ENCODE results near the gene FBLN7. TPM values are rescaled to one million over a fixed set of nuclear protein-coding genes. Genes with fewer than 3 reads are reported as not detected.
A peak's percentile ranks its signal among the peaks of the same experiment; 100 is the strongest.
"Not testable (repeated sequence)": the region's sequence is repeated elsewhere in the genome, so short reads cannot be mapped to it uniquely, and the experiment has no call there.

Gene FBLN7, protein sequence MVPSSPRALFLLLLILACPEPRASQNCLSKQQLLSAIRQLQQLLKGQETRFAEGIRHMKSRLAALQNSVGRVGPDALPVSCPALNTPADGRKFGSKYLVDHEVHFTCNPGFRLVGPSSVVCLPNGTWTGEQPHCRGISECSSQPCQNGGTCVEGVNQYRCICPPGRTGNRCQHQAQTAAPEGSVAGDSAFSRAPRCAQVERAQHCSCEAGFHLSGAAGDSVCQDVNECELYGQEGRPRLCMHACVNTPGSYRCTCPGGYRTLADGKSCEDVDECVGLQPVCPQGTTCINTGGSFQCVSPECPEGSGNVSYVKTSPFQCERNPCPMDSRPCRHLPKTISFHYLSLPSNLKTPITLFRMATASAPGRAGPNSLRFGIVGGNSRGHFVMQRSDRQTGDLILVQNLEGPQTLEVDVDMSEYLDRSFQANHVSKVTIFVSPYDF
- polyA plus RNA-seq (ENCODE audit: insufficient read depth in 1 of 5, insufficient read length in 5 of 5, low replicate concordance in 1 of 5), result 10 to 100 TPM; 10.5 to 15.2 (median 11.8) TPM
- long read RNA-seq, donor 1, partial matches to known transcripts, result 14 of 16 reads
- long read RNA-seq, donor 1, other reads (novel, unspliced or antisense), result 0 of 16 reads
- long read RNA-seq, donor 2, partial matches to known transcripts, result 0 of 2 reads
- long read RNA-seq, donor 2, other reads (novel, unspliced or antisense), result 0 of 2 reads
- long read RNA-seq, donor 3, partial matches to known transcripts, result 0 of 3 reads
- long read RNA-seq, donor 3, other reads (novel, unspliced or antisense), result 0 of 3 reads
- long read RNA-seq, donor 4, partial matches to known transcripts, result 0 of 2 reads
- long read RNA-seq, donor 4, other reads (novel, unspliced or antisense), result 0 of 2 reads
- long read RNA-seq, donor 5, partial matches to known transcripts, result 0 of 2 reads
- long read RNA-seq, donor 5, other reads (novel, unspliced or antisense), result 0 of 2 reads
- long read RNA-seq, donor 6, transcript FBLN7-202 (8 exons, 2,301 nt), result major isoform, 8 of 8 reads
- long read RNA-seq, donor 6, partial matches to known transcripts, result 0 of 8 reads
- long read RNA-seq, donor 6, other reads (novel, unspliced or antisense), result 0 of 8 reads
- long read RNA-seq, donor 7, partial matches to known transcripts, result 0 of 3 reads
- long read RNA-seq, donor 7, other reads (novel, unspliced or antisense), result 0 of 3 reads
- long read RNA-seq, donor 8, partial matches to known transcripts, result 0 of 1 reads
- long read RNA-seq, donor 8, other reads (novel, unspliced or antisense), result 0 of 1 reads

DNA sequence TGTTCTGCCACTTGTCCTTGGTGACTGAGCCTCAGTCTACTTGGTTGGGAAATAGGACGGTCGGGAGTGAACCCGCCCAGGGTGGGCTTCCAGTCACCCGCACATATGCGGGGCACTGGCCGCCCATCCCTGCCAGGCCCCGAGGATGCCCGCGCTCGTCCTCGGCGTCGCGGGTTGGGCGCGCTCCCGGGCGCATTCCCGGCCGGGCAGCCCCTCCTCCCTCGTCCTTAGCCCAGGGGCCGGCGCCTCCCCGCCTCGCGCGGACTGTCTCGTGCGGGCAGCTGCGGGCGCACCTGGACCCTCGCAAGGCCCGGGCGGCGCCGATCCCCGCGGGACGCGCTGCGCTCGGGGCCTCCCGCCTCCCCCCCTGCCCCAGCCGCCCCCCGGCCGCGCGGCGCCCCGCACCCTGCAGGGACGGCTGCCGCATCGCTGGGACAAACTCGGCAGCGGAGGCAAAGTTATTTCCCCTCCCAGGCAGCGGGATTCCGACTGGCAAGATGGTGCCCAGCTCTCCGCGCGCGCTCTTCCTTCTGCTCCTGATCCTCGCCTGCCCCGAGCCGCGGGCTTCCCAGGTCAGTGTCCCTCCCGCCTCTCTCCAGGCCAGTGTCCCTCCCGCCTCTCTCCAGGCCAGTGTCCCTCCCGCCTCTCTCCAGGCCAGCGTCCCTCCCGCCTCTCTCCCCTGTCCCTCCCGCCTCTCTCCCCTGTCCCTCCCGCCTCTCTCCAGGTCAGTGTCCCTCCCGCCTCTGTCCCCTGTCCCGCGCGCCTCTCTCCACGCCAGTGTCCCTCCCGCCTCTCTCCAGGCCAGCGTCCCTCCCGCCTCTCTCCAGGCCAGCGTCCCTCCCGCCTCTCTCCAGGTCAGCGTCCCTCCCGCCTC lies at the start of gene FBLN7:
Gene FBLN7, plus strand, starts transcription at position 227 of the 874 bp plus-strand sequence. Its CDS starts 271 bp downstream, at position 498.
- peak; percentile 12 to 25 for DNase-seq

DNA sequence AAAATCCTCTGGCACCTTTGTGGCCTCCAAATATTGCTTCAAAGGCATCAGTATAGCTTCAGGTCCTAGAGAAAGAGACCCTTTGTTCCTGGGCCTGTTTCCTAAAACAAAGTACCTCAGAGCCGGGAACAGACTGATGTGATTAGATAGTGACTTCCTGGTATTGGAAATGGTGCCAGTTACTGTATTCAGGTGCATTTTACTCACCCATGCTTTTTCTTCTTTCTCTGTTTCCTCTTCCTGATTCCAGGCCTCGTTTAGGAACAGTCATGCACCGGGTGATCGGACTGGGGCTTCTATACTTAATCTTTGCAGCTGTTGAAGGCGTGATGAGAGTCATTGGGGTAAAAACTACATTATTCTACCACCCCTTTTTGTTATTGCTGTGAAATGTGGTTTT lies 48.8 kb upstream of the FBLN7 start:
- DNase-seq, result no peak

DNA sequence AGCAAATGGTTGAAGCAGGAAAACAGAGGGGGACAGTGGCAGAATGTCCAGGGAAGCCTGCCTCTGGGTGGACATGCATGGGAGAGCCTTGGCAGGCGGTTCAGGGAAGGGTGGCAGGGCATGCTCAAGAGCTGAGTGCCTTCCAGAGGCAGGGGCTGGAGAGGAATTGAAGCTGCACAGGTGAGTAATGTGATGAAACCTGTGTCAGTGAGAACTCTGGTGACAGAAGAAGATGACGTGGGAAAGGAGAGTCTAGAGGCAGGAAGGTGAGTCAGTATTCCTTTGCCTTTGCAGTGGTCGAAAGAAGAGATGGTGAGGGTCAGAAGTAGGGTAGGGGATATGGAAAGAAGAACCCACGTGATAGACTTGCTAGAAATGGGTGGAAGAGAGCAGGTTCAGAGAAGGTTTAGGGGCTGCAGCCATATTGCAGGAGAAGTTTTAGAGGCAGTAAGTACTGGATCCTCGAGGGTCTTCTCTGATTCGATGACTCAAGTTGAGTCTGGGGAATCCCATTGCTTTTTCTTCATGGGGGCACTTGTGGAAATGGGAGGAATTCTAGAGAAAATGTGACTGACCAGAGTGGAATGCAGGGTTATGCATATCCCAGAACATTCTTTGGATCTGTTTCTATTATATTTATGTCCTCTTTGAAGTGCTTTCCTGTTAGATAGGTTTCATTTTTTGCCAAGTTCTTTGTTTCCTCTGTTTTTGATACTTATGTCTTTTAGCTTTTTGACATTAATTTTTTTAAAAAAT lies 45.7 kb upstream of the FBLN7 start:
- no peak for DNase-seq

DNA sequence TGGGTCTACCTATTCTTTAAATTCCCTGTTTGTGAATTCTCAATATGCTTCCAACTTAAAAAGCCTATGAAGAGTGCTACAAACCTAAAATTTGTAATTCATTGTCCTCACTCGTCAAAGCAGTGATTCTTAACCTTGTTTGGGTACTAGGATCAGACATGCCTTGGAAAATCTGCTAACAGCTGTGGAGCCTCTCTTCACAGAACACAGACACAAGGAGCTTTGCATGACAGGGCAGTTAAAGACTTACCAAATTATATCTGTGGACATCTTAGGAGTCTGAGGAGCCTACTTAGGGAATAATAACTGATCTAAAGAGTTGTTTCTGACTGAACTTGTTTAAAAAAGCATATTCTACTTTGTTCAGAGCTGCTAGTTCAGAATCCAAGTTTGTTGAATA lies 45.0 kb upstream of the FBLN7 start:
- DNase-seq, result no peak

DNA sequence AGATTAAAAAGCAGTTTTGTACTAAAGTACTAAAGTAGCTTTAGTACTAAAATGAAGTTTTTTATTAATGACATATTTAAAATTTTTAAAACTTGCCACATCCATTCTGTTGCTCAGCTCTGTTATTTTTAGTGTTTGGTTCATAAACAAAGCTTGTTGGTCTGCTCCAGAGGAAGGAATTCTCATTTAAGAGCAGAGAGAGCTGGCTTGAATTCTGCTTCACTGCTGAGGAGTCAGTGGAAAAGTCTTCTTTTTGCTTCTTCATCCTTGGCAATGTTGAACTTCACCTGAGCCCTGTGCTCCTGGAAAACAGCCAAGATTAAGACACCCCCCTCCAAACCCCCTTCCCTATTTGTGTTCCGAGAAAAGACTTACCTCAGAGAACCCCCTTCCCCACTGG lies 42.5 kb upstream of the FBLN7 start:
- no peak for DNase-seq

DNA sequence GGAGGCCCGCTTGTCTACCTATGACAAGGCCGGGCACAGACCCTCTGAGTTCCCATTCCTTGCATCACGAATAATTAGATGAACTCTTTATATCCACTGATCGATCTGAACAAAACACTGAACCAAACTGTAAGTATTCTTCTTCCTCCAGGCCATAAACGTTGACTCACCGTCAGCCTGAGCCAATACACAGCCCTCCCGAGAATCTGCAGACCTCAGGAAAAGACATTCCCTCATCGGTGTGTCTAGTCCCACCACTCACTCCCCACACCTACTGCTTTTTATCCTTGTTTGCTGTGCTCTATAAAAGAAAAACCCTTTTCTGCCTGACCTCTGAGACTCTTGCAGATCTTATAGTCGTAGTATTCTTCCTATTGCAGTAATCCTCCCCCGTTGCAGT lies 42.1 kb upstream of the FBLN7 start:
- no peak for DNase-seq

DNA sequence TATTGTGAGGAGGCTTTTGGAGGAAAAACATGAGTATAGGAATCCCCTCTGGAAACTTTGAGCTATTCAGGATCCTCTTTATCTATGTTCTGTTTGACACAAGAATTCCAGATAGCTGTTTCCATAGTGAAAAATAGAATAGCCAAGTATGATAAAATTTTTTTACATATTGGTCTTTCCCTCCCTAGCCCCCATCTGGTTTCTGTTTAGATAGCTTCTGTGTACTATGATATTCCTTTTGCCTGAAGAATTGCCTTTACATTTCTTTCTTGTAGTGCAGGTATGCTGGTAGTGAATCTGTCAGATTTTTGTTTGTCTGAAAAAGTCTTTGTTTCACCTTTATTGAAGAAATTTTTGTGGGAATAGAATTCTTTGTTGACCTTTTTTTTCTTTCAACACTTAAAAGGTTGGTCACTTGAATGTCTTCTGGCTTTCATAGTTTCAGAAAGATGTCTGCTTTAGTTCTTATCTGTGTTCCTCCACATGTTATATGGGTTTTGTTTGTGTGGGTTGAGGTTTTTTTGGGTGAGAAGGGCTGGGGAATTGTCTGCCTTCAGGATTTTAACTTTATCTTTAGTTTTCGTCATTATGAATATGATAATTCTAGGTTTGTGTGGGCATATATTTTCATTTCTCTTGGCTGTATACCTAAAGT lies 29.9 kb upstream of the FBLN7 start:
- DNase-seq, result no peak

DNA sequence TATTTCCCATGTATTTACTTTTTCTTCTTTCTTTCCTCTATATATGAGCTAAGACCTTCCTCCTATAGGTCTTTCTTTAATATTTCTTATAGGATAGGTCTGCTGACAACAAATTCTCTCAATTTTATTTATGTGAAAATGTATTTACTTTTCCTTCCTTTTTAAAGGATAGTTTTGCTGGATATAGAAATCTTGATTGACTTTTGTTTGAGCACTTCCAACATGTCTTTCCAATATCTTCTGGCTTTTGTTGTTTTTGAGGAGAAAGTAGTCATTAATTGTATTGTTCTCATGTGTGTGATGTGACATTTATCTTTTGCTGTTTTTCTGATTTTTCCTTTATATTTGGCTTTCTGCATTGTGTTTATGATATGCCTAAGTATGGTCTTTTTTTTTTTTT lies 28.9 kb upstream of the FBLN7 start:
- no peak for DNase-seq

DNA sequence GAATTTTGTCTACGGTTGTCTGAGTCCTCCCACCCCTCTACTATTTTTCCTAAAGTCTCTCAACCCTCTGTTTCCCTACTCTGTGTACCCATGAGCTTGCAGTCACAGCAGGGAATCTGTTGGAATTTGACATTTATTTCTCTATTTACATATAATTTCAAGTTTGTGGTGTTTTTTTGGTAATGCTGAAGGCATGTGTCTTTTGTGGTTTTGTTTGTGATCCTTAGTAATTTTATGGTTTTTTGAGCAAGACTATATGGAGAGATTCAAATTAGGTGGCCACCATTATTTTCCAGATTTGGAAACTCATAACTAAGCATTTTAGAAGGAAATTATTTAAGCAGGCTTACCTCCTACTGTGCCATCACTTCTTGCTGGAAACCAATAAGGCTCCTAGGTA lies 27.2 kb upstream of the FBLN7 start:
- DNase-seq, result no peak

DNA sequence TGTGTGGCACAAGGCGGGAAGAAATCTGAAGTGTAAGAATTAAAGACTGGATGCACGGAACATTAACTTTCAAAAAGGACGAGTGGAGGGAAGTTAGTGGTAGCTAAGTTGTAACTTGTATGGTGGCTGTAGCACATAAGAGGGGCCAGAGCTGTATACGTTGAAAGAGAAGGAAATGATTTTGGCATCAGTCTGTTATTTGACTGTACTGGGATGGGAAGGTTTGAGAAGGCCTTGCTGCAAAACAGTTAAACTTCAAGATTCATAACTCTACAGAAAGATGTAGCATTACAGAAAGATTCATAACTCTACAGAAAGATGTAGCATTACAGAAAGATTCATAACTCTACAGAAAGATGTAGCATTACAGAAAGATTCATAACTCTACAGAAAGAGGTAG lies 24.8 kb upstream of the FBLN7 start:
- DNase-seq, result not testable (repeated sequence)

DNA sequence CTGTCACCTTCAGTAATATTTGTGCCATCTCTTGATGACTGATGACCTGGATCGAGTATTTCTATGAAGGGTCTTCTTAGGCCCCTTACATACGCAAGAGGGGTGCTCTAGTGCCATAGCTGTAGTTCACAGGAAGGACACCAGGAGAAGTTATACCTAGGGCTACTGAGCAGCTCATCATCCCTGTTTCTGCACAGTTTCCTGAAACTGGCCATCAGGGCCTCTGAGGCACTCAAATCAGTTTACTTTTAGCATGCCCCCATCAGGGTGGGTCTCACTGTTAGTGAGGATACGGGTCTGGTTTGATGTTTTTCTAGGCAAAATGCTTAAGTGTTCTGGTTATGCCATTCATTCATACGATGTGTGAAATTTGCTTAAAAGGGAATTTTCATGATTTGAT lies 20.0 kb upstream of the FBLN7 start:
- no peak for DNase-seq

DNA sequence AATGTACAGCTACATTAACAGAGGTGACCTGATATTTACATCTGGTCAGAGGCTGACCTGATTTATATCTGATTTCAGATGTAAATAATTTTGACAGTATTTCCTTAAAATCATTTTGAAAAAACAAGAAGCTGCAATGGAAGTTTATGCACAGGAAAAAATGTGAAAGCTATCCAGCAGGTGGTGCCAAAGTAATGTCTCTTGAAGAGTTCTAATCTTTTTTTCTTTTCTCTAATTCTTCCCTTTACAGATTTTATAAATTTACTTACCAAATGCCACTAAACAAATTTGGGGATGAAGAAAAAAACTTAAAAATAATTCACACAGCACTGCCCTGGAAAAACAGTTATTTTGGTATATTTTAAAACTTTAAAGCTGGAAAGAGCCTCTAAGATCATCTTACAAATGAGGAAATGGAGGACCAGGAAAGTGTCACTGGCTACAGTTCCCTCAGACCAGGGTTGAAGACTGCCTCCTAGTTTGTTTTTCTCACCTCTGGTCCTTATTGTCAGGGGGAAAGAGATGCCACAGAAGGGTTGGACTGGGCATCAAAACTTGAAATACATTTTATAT lies 16.4 kb upstream of the FBLN7 start:
- peak; percentile 14 to 32 for DNase-seq

DNA sequence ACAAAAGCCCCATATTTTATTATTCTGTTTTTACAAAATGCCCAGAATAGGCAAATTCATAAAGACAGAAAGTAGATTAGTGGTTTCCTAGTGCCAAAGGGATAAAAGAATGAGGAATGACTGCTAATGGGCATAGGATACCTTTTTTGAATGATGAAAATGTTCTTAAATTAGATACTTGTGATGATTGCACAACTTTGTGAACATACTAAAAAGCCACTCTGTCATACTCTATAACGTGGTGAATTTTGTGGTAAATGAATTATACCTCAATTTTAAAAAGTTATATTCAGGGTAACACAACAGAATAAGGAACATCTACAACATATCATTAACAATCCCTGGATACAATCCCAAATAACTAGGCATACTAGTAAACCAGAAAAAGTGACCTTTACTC lies 9.1 kb upstream of the FBLN7 start:
- DNase-seq, result no peak

DNA sequence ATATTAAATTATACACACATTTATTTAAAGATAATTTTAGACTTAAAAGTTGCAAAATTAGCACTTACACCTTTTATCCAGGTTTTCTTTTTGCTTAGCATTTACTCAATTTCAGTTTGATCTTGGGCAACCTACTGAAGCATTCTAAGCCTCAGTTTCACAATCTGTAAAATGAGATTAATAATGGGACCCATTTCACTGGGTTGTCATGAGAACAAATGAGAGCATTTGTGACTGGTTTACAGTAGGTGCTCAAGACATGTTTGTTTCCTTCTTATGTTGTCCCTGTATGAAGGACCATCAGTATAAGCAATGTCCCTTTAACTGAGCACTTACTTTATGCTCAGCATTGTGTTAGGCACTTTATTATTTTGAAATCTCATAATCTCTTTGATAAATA lies 4.8 kb upstream of the FBLN7 start:
- DNase-seq, result no peak

DNA sequence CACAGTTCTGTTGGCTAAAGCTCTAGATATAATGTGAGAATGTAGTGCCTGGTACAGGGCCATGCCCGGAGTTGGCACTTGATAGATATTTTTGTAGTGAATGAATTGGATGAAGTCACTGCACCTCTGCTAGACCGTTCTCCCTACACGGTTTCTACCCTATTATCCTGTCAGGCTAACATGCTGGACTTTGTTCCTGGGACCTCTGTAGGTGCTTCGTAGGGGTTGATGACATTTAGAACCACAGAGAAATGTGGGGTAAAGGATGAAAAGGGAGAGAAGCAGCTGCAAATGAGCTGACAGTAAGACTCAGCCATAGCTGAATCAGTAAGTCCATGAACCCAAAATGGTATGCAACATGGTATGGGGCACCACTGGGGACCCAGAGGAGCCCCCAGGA lies 4.1 kb upstream of the FBLN7 start:
- DNase-seq, result no peak

DNA sequence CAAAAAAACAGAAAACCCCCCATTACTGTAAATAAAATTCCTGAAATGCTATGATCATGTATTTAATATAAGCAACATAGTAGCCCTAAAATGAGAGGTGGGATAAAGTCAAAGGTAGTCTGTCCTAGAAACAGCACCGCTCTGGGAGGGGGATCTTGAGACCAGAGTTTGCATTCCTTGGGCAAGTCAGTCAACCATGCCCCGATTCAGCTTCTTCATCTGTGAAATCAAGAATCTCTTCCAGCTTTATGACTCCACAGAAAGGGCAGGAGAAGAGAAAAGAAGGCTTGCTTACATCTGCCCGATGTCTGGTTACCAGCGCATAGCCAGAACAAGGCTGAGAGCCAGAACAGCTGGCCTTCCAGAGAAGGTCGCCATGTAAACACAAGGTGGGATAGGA lies 2.1 kb upstream of the FBLN7 start:
- DNase-seq, result no peak

DNA sequence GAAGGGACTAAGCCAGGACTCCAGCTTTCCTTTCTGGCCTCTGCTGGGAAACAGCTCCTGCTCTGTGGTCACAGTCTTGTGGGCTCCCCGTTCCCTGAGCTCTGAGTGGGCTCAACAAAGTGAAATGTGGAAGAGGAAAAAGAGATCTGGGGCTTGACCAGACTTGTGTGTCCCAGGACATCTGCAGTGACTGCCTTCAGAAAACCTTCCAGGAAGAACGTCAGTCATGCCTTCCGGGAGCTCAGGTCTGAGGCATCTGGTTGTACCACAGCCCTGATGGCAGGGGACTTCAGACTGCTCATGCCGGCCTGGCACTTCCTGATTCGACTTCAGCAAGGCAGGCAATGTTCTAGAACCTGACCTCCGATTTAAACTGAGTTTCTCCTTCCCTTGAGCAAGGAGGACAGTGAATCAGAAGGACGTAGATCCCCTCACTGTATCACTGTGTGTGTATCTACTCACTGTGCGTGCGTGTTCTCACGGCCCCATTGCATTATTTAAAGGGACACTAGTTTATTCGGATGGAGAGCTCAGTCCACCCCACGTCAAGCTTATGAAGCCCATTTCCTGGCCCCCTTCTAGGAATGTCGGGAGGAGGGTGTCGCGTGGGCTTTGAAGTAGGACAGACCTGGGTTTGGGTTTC lies 548 bp upstream of the FBLN7 start:
- peak; percentile 11 to 18 for DNase-seq

DNA sequence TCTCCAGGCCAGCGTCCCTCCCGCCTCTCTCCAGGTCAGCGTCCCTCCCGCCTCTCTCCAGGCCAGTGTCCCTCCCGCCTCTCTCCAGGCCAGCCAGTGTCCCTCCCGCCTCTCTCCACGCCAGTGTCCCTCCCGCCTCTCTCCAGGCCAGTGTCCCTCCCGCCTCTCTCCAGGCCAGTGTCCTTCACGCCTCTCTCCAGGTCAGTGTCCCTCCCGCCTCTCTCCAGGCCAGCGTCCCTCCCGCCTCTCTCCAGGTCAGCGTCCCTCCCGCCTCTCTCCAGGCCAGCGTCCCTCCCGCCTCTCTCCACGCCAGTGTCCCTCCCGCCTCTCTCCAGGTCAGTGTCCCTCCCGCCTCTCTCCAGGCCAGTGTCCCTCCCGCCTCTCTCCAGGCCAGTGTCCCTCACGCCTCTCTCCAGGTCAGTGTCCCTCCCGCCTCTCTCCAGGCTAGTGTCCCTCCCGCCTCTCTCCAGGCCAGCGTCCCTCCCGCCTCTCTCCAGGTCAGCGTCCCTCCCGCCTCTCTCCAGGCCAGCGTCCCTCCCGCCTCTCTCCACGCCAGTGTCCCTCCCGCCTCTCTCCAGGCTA lies 939 bp downstream of the FBLN7 start:
- not testable (repeated sequence) for DNase-seq
